Hepatocyte (in vitro differentiated cells): ENCODE results near the gene LIME1.

Source experiments
- CTCF ChIP-seq: fragments of 200-600 bp; sonication (generic); IDR thresholded peaks from 2 replicates; pipeline ENCODE4 v1.5.1; 2016; ENCODE audit warnings: antibody characterized with exemption, mild to moderate bottlenecking; ENCODE audit not compliant: poor library complexity
- EZH2 ChIP-seq: fragments of 200-600 bp; sonication (generic); IDR thresholded peaks from 2 replicates; pipeline ENCODE4 v1.6.1; 2016; ENCODE audit warnings: antibody characterized with exemption, mild to moderate bottlenecking, borderline replicate concordance

DNA sequence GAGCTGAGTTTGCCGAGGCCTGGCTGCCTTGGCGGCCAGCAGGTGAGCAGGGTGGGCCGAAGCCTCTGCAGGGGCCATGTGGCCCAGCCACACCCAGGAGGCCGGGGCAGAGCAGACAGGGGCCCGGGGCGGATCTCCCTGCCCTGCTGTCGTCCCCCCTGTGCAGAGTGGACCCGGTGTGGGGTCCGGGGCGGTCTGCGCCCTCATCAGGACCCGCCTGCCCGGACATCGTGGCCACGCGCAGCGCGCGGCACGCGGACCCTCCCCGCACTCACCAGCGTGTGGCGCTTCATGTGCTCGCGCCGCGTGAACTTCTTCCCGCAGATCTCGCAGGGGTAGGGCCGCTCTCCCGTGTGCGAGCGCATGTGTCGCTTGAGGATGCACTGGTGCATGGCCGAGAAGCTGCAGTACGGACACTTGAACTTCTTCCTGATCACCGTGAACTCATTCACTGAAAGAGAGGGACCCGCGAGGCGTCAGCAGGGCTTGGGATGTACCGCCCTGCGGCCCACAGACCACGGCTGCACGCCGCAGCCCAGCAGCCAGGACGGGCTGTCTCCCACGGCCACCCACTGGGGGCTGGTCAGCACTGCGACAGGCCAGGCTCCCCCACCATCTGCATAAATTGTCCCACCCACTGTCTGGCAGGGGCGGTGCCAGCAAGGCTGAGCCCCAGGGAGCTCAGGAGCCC lies 16.1 kb downstream of the LIME1 start:
- TF ChIP-seq CTCF (no peak), EZH2 (no peak)
